K562 (cell line): ENCODE results near the gene USP15. TPM values are rescaled to one million over a fixed set of nuclear protein-coding genes. Genes with fewer than 3 reads are reported as not detected.
A peak's percentile ranks its signal among the peaks of the same experiment; 100 is the strongest.

Experiments
- AFF4 ChIP-seq: sonication (generic); formaldehyde crosslinking; IDR thresholded peaks from 2 replicates; pipeline ENCODE4 v1.8.0; 2023; ENCODE audit warnings: mild to moderate bottlenecking, missing genetic modification reagents
- ATF2 ChIP-seq: sonication (generic); formaldehyde crosslinking; IDR thresholded peaks from 2 replicates; pipeline ENCODE4 v1.8.1; 2022; ENCODE audit warnings: missing genetic modification reagents
- BRF2 ChIP-seq: IDR thresholded peaks from 3 replicates; pipeline ENCODE4 v1.6.1; 2011; ENCODE audit warnings: borderline replicate concordance, mild to moderate bottlenecking; ENCODE audit not compliant: insufficient read length, insufficient read depth
- CREB1 ChIP-seq, 2 experiments: sonication (generic) in 1 of 2; formaldehyde crosslinking in 1 of 2; IDR thresholded peaks; 2 replicates each; pipeline versions ENCODE4 v1.6.1 to v1.8.0; 2012 to 2022; ENCODE audit warnings: inconsistent platforms in 1 of 2, mild to moderate bottlenecking in 1 of 2, missing genetic modification reagents in 1 of 2, moderate library complexity in 1 of 2
- MAFK ChIP-seq: IDR thresholded peaks from 2 replicates; pipeline ENCODE4 v1.6.1; 2011; ENCODE audit warnings: low read length, improper control_type of control experiment
- MTF1 ChIP-seq: fragments of 250-450 bp; sonication (Bioruptor Pico); IDR thresholded peaks from 2 replicates; pipeline ENCODE4 v1.9.0; 2021; ENCODE audit warnings: moderate library complexity, mild to moderate bottlenecking, inconsistent platforms, borderline replicate concordance
- POLR2G ChIP-seq: fragments of 200-400 bp; formaldehyde crosslinking; IDR thresholded peaks from 2 replicates; pipeline ENCODE4 v1.6.1; 2017; ENCODE audit warnings: low read depth, mild to moderate bottlenecking, antibody characterized with exemption, low read length, moderate library complexity
- POLR3A ChIP-seq: IDR thresholded peaks from 2 replicates; pipeline ENCODE4 v1.6.1; 2011; ENCODE audit warnings: borderline replicate concordance, mild to moderate bottlenecking, moderate library complexity; ENCODE audit not compliant: insufficient read length, insufficient read depth; ENCODE audit errors: extremely low read depth
- PTTG1 ChIP-seq: fragments of 450-650 bp; IDR thresholded peaks from 2 replicates; pipeline ENCODE4 v1.6.1; 2016; ENCODE audit warnings: low read depth, mild to moderate bottlenecking, missing genetic modification characterization, missing compliant biosample characterization
- SUPT5H ChIP-seq: fragments of 450-650 bp; IDR thresholded peaks from 2 replicates; pipeline ENCODE4 v1.6.1; 2016
- TCF7 ChIP-seq: sonication (generic); IDR thresholded peaks from 2 replicates; pipeline ENCODE4 v1.6.1; 2016; ENCODE audit warnings: antibody characterized with exemption, borderline replicate concordance
- XRCC3 ChIP-seq: fragments of 450-650 bp; IDR thresholded peaks from 2 replicates; pipeline ENCODE4 v1.6.1; 2017; ENCODE audit warnings: mild to moderate bottlenecking, moderate library complexity
- ZNF217 ChIP-seq: sonication (generic); formaldehyde crosslinking; IDR thresholded peaks from 2 replicates; pipeline ENCODE4 v1.8.0; 2022; ENCODE audit warnings: mild to moderate bottlenecking, missing genetic modification reagents
- ZNF24 ChIP-seq: fragments of 450-650 bp; IDR thresholded peaks from 2 replicates; pipeline ENCODE4 v1.6.1; 2016
- ZNF280B ChIP-seq: fragments of 250-450 bp; sonication (Bioruptor Pico); IDR thresholded peaks from 2 replicates; pipeline ENCODE4 v1.5.1; 2021; ENCODE audit warnings: mild to moderate bottlenecking
- ZNF707 ChIP-seq: fragments of 250-450 bp; sonication (Bioruptor Pico); conservative IDR thresholded peaks from 2 replicates; pipeline ENCODE4 v1.8.0; 2022; ENCODE audit warnings: inconsistent platforms, mild to moderate bottlenecking, moderate library complexity
- polyA plus RNA-seq, 8 experiments: library from polyadenylated mRNA; depleted of rRNA in 4 of 8; stranded (reverse) in 5 of 8; unstranded in 3 of 8; fragments of >200 nt; fragmentation: Nextera tagmentation in 2 of 8; fragmentation: Illumina TruSeq in 1 of 8; extraction: Ambion mirVana in 2 of 8; extraction: Trizol in 1 of 8; gene quantifications; 2 replicates each; pipeline versions ENCODE4 v1.2.1 to v1.2.3, GENCODE V29; 2011 to 2014; ENCODE audit warnings: inconsistent platforms in 1 of 8, missing spikeins in 1 of 8
- total RNA-seq, 7 experiments: library from RNA; depleted of rRNA in 6 of 7; stranded (reverse); fragments of >200 nt in 6 of 7; fragmentation: Illumina TruSeq in 2 of 7; extraction: Trizol in 2 of 7; gene quantifications; 2 replicates each; pipeline versions ENCODE4 v1.2.1 to v1.2.3, GENCODE V29; 2011 to 2021; ENCODE audit warnings: low replicate concordance in 1 of 7

USP15 gene
- total and polyA plus RNA-seq, 9 of the 15 experiments (the other 6 are each of a cell fraction or from before 2014, with no cell fraction given), result 140 to 272 (median 182) TPM

GRCh38 chr12:62259993-62260732 is at the start of gene USP15 (continued):
- TF ChIP-seq TCF7, result no peak
- TF ChIP-seq MTF1, result no peak
- TF ChIP-seq ATF2 (CRISPR knock-in tag), result no peak
- peak; percentile 85 for TF ChIP-seq SUPT5H
- TF ChIP-seq ZNF24, result peak; percentile 74
- no peak for TF ChIP-seq POLR3A
- TF ChIP-seq AFF4 (CRISPR knock-in tag), result peak; percentile 89
- TF ChIP-seq XRCC3, result no peak
- no peak for TF ChIP-seq BRF2
- TF ChIP-seq ZNF217, result no peak
- no peak for TF ChIP-seq PTTG1 (tag)
- no peak for TF ChIP-seq ZNF707 (CRISPR knock-in tag)
- peak; percentile 99 for TF ChIP-seq POLR2G
- TF ChIP-seq ZNF280B (CRISPR knock-in tag), result peak; percentile 48; the same call in 1 of the 2 replicates
- no peak for TF ChIP-seq MAFK
- peak; percentile 54; the same call in 1 of the 2 replicates for TF ChIP-seq CREB1 (IDR thresholded peaks at IDR 0.05)
- peak; percentile 71; the same call in 1 of the 2 replicates for TF ChIP-seq CREB1 (CRISPR knock-in tag; IDR thresholded peaks at IDR 0.05)
